GM21825 (cell line): Measurements from ENCODE around the gene SSTR5.
"Not testable (repeated sequence)": the region's sequence is repeated elsewhere in the genome, so short reads cannot be mapped to it uniquely, and the experiment has no call there.

ENCODE experiments used
- ATAC-seq: cut with Tn5 transposase; IDR thresholded peaks from one replicate; pipeline ENCODE4 v1.9.1; 2021; ENCODE audit warnings: mild to moderate bottlenecking, moderate library complexity; ENCODE audit not compliant: unreplicated experiment

SSTR5 gene

DNA sequence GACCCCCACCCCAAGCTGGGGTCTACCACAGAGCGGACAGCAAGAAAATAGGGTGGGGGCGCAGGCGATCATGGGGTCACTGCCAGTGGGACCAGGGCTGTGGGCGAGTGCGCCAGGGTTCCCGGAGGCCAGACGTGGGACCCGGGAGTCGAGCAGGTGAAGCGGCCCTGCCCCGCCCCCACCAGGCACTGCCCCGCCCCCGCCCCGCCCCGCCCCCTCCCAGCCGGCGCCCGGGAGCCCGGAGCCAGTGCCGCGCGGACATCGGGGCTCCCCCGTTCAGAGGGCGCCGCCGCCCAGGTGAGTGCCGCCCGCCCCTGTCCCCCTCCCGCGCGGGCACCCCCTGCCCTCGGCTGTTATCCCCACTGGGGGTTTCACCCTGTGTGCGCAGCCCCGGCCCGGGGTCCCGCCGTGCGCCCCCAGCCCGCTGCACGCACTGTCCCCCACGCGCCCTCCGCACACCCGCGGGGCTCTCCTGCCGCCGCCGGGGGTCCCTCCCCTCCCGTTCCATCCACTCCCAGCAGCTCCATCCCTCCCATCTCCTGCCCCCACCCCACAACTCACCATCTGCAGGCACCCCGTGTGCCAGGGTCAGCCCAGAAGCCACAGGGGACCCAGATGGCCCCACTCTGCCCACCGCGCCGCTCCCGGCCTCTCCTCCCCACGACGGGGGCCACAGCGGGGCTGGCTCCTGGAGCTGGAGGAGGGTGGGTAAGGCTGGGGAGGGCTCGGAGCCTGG lies at the start of gene SSTR5:
Gene SSTR5 (plus strand): TSS at position 222 of the 736 bp plus-strand sequence. CDS start 6,122 bp downstream, outside the sequence.
- no peak for ATAC-seq

DNA sequence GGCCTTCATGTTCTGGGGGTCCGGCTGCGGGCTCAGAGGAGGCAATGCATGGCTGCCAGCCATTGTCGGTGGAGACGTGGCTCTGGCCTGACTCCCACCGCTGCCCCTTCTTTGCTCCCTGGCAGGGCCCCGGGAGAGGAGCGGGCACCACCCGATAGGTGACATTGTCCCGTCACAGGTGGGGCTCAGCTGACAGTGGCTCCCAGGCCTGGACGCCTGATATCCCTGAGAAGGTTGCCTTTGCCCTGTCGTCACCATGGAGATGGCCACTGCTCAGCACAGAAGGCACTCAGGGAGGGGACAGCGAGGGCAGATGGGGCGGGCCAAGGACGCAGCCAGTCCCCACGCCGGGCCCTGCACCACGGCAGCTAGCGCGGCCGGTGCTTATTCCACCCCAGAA lies 48.4 kb upstream of the SSTR5 start:
- no peak for ATAC-seq

DNA sequence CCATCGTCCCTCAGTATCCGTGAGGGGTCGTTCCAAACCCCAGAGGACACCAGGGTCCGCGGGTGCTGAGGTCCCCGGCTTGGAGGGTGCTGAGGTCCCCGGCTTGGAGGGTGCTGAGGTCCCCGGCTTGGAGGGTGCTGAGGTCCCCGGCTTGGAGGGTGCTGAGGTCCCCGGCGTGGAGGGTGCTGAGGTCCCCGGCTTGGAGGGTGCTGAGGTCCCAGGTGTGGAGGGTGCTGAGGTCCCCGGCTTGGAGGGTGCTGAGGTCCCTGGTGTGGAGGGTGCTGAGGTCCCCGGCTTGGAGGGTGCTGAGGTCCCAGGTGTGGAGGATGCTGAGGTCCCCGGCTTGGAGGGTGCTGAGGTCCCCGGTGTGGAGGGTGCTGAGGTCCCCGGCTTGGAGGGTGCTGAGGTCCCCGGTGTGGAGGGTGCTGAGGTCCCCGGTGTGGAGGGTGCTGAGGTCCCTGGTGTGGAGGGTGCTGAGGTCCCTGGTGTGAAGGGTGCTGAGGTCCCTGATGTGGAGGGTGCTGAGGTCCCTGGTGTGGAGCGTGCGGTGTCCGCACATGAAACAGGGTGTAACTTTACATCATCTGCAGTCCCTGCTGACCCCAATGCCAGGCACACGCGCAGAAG lies 47.3 kb upstream of the SSTR5 start:
- ATAC-seq = not testable (repeated sequence)

DNA sequence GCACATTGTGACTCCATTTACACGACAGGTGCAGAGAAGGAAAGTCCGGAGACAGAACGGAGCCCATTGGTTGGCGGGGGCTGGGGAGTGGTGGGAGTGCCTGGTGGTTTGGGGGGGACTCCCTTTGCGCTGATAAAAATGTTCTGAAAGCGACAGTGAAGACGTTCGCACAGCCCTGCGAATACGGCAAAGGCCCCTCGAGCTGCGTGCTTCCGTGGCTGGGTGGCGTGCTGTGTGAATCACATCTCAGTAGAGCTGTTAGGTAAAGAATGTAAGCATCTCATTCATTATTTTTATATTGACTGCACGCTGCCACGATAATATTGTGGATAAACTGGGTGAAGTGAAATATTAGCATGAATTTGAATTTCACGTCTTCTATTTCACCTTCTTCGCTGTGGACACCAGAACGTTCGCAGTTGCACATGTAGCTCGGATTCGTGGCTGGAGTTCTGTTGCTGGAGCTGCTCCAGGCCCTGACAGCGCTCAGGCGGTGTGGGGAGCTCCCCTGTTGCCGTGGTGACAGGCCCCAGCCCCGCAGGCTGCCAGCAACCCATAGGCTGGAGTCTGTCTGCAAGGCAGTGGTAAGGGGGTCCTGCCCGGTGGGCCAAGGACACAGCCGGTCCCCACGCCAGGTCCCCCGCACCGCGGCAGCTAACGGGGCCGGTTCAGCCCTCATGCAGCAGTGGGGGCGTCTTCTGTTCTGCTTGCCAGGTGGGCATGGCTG lies 46.3 kb upstream of the SSTR5 start:
- ATAC-seq = no peak

DNA sequence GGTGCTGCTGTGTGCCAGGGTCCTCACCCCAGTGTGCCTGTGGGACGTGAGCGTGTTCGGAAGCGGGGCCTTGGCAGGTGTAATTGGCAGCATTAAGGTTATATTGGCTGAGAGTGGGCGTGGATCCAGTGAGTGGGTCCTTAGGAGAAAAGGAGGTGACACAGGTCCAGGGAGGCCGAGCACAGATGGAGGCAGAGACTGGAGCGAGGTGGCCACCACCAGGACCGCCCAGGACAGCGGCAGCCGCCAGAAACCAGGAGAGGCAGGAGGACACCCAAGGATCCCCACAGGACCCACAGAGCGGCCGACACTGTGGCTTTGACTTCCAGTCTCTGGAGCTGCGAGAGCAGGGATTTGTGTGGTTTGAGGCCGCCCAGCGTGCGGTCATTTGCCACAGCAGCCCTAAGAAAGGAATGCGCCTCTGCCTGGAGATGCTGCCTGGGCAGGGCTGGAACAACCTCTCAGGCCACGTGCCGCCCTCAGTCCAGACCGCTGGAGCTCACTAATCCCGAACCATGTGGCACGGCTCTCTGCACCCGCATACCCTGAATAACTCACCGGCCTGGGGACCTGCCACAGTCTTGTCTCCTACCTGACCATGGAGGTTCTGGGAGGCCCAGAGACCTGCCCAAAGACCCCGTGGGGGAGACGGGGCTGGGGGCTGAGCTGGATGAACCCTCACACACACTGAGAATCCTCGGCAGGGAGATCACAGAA lies 45.6 kb upstream of the SSTR5 start:
- ATAC-seq = no peak

DNA sequence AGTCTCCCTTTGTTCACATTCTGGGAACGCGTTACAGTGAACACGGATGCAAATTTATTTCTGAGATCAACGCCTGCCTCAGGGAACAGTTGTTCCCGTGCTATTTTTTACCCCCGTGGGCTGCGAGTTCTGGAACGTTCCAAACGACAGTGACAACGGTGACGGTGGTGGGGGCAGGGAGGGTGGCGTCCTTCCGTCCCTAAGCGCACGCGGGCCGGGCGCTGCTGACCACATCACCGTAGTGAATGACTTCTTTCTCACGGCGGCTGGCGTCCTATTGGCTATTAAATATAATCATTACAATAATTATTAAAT lies 45.1 kb upstream of the SSTR5 start:
- ATAC-seq = no peak

DNA sequence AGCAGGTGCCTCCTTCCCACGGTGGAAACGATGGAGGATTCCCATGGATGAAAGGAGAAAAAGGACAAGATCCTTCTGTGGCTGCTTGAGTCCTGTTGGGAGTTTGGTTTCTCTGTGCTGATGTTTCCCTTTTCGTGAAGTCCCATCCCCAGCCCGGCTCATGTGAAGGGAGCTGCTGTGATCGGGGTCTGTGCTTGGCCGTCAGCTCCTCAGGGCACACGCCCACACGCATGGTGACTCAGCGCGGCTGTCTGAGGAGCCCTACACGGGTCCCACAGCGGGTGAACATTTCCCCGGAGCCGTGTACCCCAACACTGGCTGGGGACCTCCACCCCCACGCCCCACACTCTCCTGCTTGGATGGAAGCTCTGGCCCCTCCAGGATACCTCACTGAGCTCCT lies 44.5 kb upstream of the SSTR5 start:
- no peak for ATAC-seq

DNA sequence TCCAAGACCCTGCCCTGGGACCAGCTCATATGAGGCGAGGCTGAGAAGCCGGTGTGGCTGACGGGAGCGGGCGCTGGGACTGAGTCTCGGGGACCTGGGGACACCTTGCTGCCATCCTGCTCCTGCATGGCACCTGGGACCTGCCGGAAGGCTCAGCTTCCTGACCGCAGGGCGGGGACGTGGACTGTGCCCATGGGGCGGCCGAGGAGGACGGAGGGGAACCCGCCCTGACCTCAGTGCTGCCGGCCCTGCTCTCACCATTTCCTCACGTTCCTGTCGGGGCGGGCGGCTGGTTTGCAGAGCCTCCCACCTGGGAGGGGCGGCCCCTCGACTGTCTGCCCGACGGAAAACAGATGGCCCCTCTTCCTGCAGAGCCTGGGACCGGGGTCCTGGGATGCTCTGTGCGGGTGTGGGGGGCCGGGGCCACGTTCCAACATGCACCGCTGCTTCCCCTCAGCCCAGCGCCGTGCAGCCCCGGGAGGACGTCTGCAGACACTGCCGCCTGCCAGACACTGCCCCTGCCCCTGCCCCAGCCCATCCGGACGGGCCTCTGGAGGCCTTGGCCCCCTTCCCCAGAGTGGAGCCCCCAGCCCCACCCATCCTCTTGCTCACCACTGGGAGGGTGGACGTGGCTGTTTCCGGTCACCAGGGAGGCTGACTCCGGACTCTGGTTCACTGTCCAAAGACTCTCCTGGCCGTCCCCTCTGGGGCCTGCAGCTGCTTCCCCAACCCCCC lies 43.9 kb upstream of the SSTR5 start:
- no peak for ATAC-seq

DNA sequence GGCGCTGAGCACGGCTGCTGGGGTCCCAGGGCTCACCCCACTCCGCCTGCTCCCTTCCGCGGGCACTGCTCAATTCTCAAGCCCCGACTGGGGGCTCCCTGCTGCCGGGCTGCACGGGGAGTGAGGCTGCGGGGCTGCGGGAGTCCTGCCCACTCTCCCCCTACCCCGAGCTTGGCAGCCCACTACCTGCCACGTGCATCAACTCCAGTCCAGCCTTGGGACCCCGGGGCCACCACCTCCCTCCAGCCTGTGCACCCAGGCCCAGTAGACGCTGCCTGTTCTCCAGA lies 43.3 kb upstream of the SSTR5 start:
- ATAC-seq = no peak

DNA sequence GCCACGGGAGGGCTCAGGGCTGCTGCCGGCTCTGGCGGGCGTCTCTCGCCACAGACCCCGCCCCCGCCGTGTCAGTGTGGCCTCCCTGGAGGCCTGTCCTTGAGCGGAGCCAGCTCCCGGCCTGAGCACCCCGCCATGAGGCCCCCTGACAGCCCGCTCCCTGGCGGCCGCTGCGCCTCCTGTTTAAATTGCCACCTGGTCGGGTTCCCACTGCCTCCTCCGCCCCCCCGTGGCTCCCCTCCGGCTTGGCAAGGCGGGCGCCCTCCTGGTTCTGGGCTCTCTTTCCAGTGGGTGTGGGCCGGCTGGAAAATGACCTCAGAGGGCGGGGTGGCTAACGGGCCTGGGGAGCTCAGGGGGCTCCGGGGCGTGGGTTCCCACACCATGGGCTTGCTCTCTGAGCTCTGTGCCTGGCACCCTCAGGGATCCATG lies 42.1 kb upstream of the SSTR5 start:
- no peak for ATAC-seq

DNA sequence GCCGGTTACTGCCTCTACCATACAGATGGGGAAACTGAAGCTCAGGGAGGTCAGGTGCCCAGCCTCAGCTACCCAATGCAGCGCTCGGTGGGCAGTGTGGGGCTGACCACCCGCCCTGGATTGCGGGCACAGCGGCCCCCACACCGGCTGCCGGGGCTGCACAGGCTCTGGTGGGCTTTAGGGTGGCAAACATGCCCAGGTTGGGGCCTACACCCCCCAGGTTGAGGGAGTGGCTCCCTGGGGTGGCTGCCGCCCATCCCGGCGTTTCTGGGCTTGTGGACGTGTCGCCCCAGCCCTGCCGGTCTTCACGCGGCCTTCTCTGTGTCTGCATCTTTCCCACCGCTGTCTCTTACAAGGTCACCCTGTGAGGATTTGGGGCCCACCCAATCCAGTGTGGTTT lies 40.9 kb upstream of the SSTR5 start:
- ATAC-seq = no peak

DNA sequence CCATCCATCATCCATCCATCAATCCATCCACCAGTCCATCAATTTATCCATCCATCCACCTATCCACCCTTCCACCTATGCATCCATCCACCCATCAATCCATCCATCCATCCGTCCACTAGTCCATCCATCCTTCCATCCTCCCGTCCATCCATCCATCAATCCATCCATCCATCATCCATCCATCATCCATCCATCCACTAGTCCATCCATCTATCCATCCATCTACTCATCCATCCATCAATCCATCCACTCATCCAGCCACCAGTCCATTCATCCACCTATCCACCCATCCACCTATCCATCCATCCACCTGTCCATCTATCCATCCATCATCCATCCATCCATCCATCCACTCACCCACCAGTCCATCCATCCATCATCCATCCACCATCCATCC lies 39.9 kb upstream of the SSTR5 start:
- no peak for ATAC-seq

DNA sequence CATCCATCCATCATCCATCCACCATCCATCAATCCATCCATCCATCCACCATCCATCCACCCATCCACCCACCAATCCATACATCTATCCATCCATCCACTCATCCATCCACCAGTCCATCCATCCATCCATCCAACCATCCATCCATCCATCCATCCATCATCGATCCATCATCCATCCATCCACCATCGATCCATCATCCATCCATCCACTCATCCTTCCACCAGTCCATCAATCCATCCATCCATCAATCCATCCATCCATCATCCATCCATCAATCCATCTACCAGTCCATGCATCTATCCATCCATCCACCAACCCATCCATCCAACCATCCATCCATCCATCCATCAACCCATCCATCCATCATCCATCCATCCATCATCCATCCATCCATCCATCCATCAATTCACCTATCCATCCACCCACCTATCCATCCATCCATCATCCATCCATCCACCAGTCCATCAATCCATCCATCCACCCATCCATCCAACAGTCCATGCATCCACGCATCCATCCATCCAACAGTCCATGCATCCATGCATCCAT lies 39.3 kb upstream of the SSTR5 start:
- no peak for ATAC-seq

DNA sequence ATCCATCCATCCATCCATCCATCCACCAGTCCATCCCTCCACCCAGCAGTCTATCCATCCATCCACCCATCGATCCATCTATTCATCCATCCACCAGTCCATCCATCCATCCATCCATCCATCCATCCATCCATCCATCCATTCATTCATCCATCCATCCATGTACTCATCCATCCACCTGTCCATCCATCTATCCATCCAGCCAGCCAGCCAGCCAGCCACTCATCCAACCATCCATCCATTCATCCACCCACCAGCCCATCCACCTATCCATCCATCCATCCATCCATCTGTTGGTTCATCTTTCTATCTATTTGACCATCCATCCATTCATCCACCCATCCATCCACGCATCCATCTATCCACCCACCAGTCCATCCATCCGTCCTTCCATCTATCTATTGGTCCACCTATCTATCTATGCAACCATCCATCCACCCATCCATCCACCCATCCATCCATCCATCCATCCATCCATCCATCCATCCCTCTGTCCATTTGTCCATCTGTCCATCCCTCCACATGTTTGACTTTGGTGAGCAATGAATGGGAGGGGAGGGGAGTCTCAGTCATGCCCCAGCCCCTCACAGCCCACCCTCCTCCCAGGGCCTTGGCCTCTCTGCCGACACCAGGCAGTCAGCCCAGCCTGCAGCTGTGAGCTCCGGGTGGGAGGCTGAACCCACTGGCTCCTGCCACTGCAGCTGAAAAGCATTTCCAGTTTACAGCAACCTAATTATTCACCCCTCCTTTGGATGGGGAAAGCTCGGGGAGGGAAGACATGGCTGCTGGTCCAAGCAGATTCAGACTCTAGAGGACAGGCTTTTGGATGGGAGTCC lies 38.1 kb upstream of the SSTR5 start:
- no peak for ATAC-seq

DNA sequence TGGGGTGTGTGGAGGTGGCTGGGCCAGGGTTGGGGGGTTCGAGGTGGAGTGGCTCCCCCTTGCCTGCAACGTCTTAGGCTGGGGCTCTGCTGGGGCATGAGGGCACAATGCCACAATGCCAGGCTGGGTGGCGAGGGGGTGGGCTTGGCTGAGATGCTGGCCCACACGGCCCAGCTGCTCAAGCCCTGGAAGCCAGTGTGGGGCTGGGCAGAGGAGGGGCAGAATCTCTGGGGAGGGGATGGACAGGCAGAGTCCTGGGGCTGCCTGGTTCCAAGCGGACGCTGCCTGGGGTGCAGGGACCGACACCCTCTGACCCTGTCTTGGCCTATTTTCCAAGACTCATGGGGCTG lies 37.5 kb upstream of the SSTR5 start:
- ATAC-seq = no peak

DNA sequence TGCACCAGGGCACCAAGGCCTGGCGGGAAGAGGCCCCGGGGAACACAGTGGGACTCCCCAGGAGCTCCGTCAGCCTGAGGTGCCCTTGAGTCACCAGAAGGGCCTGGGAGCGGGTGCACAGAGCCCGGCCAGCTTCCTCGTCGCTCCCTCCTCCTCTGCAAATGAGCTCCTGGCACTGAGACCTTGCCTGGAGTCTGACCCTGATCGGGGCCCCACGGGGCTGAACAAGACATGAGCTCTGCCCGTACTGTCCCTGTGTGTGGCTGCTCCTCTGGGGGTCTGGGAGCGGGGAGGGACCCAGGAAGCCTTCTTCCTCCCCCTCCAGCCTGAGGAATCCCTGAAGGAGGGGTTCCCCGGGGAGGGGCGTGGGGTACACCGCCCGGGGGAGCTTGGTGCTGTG lies 36.4 kb upstream of the SSTR5 start:
- no peak for ATAC-seq

DNA sequence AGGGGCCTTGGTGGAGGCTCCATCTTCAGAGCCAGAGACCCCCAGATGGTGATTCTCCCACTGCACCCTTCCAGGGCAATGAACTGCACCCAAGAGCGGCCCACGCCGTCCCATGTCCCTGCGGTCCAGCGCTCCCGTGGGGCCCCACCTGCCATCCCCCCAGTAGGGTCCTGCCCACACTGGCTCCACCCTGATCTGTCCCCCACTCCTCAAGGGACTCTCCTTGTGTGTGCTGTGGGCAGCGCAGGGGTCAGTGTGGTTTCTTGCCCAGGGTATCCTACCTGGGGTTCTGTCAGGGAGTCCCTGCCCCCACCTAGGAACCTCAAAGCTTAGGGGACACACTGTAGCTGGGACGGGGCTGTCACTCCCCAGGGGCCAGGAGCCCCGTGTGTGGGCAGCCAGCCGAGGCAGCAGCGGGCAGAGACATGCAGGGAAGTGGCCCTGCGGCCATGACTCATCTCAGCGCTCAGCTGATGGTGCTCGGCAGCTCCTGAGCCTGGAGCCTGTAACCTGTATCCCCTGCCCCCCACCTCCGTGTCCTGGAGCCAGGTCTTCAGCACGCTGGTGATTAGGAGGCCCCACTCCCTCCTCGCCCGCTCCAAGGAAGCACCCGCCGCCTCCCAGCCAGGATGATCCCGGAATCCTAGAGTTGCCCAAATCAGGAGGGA lies 35.7 kb upstream of the SSTR5 start:
- no peak for ATAC-seq

DNA sequence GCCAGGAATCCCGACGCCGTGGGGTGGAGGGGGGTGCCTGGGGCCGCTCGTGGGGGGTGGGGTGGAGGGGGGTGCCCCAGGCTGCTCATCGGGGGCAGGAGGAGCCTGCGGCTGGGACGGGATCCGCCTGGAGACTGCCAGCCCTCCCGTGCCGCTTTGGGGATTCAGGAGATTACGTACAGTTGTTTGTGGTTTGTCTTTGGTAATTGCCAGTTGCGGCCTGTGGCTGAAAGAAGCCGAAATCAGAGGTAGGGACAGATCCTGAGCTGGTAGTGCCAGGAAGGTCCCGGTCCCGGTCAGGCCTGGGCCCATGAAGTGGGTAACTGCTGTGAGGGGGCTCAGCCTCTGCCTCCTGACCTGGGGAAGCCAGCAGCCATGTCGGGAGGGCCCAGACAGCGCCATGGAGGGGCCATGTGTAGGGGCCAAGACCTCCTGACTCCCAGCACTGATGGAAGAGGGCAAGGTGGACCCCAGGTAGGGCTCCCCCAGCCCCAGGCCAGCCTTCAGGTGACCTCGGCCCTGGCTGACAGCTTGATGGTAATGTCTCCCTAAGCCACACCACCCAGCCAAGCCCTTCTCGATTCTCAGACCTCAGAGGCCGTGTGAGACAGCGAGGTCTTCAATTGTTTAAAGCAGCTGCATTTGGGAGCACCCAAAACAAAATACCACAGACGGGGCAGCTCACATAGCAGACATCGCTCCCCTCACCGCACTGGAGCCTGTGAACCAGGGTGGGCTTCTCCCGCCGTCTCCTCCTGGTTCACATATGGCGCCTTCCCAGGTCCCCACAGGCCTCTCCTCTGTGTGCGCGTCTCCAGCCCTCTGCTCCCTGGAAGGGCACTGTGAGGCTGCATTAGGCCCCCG lies 34.9 kb upstream of the SSTR5 start:
- no peak for ATAC-seq

DNA sequence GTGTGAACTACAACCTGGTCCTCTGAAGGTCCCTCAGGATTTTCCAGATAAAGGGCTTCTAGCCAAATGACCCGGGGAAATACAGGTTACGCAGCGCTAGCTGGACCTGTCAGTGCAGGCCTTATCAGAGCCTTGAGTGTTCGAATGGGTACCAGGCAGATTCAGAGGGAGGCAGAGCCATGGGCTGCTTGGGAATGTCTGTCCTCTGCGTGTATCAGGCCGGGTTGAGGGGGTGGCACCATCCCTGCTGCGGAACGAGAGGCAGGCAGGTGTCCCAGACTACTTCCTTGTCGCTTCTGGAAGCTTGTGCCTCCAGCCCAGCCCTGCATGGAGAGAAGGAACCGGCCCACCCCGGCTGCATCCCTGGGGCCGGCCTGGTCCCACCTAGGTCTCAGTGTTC lies 33.6 kb upstream of the SSTR5 start:
- no peak for ATAC-seq
